ENCODE data around the gene EHBP1L1. TPM values are rescaled to one million over a fixed set of nuclear protein-coding genes. Genes with fewer than 3 reads are reported as not detected.

The EHBP1L1 gene
- total and polyA plus RNA-seq, 2 donors (not counting 1 experiment from before 2014, with no cell fraction given), result 12.8 to 53.5 TPM

DNA sequence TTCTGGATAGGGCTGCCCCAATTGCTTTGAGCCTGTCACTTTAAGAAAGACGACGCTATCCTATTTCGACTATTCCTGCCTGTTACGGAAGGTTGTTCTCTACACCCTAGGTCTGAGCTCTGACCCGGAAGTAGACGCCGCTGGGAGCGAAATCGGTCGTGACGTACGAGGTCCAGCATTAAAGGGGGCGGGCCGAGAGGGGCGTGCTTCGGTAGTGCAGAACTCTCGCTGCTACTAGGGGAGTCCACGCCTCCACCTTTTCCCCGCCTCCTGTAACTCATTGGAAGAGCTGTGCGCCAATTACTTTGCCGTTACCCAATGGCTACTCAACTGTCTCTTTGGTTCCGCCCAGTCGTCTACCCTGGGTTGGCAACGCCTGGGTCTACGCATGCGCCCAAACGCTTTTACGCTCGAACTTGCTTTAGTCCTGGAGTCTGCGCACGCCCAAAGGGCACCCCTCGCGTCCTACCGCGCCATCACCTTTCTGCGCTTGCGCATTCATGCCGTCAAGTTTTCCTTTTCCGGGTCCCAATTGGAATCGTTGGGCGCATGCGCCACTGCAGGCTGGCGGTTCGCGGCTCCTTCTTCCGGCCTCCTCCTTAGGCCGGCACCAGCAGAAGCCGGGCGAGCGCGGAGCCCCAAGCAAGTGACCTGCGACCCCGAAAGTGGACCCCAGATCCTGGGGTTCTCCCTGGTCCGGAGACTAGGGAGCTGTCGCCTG is 39.5 kb downstream of the EHBP1L1 start, which contains the start of gene PCNX3:
Gene PCNX3 (plus strand): TSS at position 548 of the 721 bp plus-strand sequence. CDS start 536 bp downstream, outside the sequence.
- Histone ChIP-seq H3K4me3 (replicated peaks in 1 of 4; ENCODE audit: control extremely low read depth in 1 of 4, insufficient read depth in 1 of 4, low read depth in 3 of 4, low read length in 4 of 4) (peak within 1 kb of the TSS; percentile 87 to 98 (median 91)), H3K9ac (ENCODE audit: insufficient read depth, low read length) (peak within 1 kb of the TSS; percentile 92), H4K20me1 (ENCODE audit: control insufficient read depth, extremely low read depth, insufficient read depth, low read length) (no peaks in the 10 kb centered on the region), H3K27ac (ENCODE audit: insufficient read depth, low read length) (peak within 1 kb of the TSS; percentile 90), H3K36me3 (ENCODE audit: control insufficient read depth, insufficient read depth, low read length) (peaks cover 32% of the 10 kb centered on the region), H3K79me2 (ENCODE audit: control insufficient read depth, insufficient read depth, low read length) (peaks cover 53% of the 10 kb centered on the region), H2AFZ (ENCODE audit: low read length) (no peak within 1 kb of the TSS), H3K4me1 (ENCODE audit: control insufficient read depth, extremely low read depth, insufficient read depth, low read length) (peaks cover 25% of the 10 kb centered on the region), H3K9me3 (ENCODE audit: control insufficient read depth, insufficient read depth, low read depth, low read length) (no peaks in the 10 kb centered on the region), H3K4me2 (ENCODE audit: extremely low read depth, insufficient read depth, low read length) (peak within 1 kb of the TSS; percentile 97), H3K27me3 (ENCODE audit: control insufficient read depth, insufficient read depth, low read length) (no peaks in the 10 kb centered on the region)
- peak; percentile 100 for DNase-seq (ENCODE audit: low read depth in 2 of 2)
- TF ChIP-seq CTCF (conservative IDR thresholded peaks at IDR 0.05 in 1 of 2, IDR thresholded peaks at IDR 0.05 in 1 of 2; ENCODE audit: low read depth in 1 of 2, low read length in 2 of 2) (no peak), EZH2 (IDR thresholded peaks at IDR 0.05; ENCODE audit: low read length, missing control alignments) (no peak)

DNA sequence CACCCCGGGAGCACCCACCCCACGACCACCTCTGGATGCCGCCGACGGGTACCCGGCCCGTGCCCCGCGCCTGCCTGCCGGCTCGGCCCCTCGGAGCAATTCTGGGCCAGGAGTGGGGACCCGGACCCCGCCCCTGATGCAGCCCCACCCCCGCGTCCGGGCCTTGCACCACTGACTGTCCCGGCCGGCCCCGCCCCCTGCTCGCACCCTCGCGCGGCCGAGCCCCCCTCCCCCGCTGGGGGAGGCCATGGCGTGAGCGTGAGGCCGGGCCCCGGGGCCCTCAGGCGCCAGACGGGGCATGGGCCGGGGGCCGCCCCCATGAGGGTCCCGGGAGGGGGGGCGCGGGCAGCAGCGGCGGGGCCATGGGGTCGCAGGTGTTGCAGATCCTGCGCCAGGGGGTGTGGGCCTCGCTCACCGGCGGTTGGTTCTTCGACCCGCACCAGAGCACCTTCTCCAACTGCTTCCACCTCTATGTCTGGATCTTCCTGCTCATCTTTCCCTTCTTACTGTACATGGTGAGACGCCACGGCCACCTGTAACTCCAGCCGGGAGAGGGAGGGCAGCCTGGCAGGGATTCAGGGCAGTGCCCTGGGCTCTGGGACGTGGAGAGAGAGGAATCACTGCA is 40.2 kb downstream of the EHBP1L1 start:
- Histone ChIP-seq H3K4me3 (replicated peaks in 1 of 4; ENCODE audit: control extremely low read depth in 1 of 4, insufficient read depth in 1 of 4, low read depth in 3 of 4, low read length in 4 of 4) (peak overlapping the region; percentile 74 to 82 (median 80)), H3K9me3 (ENCODE audit: control insufficient read depth, insufficient read depth, low read depth, low read length) (no peaks in the 10 kb centered on the region), H2AFZ (ENCODE audit: low read length) (no peak overlapping the region), H3K79me2 (ENCODE audit: control insufficient read depth, insufficient read depth, low read length) (peaks cover 49% of the 10 kb centered on the region), H4K20me1 (ENCODE audit: control insufficient read depth, extremely low read depth, insufficient read depth, low read length) (no peaks in the 10 kb centered on the region), H3K36me3 (ENCODE audit: control insufficient read depth, insufficient read depth, low read length) (peaks cover 34% of the 10 kb centered on the region), H3K4me1 (ENCODE audit: control insufficient read depth, extremely low read depth, insufficient read depth, low read length) (peaks cover 24% of the 10 kb centered on the region), H3K27me3 (ENCODE audit: control insufficient read depth, insufficient read depth, low read length) (no peaks in the 10 kb centered on the region), H3K27ac (ENCODE audit: insufficient read depth, low read length) (peak overlapping the region; percentile 90), H3K4me2 (ENCODE audit: extremely low read depth, insufficient read depth, low read length) (peak overlapping the region; percentile 97), H3K9ac (ENCODE audit: insufficient read depth, low read length) (peak overlapping the region; percentile 92)
- peak; percentile 15 to 21 for DNase-seq (ENCODE audit: low read depth in 2 of 2)
- no peak for TF ChIP-seq EZH2 (IDR thresholded peaks at IDR 0.05; ENCODE audit: low read length, missing control alignments)
- no peak for TF ChIP-seq CTCF (conservative IDR thresholded peaks at IDR 0.05 in 1 of 2, IDR thresholded peaks at IDR 0.05 in 1 of 2; ENCODE audit: low read depth in 1 of 2, low read length in 2 of 2)

- peaks cover 22% of the 10 kb centered on the region for H3K4me1 ChIP-seq (ENCODE audit: control insufficient read depth, extremely low read depth, insufficient read depth, low read length)
- peaks cover 46% of the 10 kb centered on the region for H3K79me2 ChIP-seq (ENCODE audit: control insufficient read depth, insufficient read depth, low read length)
- H3K4me2 ChIP-seq (ENCODE audit: extremely low read depth, insufficient read depth, low read length), result peak overlapping the region; percentile 97
- H3K27me3 ChIP-seq (ENCODE audit: control insufficient read depth, insufficient read depth, low read length), result no peaks in the 10 kb centered on the region
- no peaks in the 10 kb centered on the region for H3K9me3 ChIP-seq (ENCODE audit: control insufficient read depth, insufficient read depth, low read depth, low read length)
- H2AFZ ChIP-seq (ENCODE audit: low read length), result no peak overlapping the region
- peak overlapping the region; percentile 68 for H3K27ac ChIP-seq (ENCODE audit: insufficient read depth, low read length)
- peak overlapping the region; percentile 74 to 82 (median 80) for H3K4me3 ChIP-seq (replicated peaks in 1 of 4; ENCODE audit: control extremely low read depth in 1 of 4, insufficient read depth in 1 of 4, low read depth in 3 of 4, low read length in 4 of 4)
- H3K9ac ChIP-seq (ENCODE audit: insufficient read depth, low read length), result peak overlapping the region; percentile 92
- no peaks in the 10 kb centered on the region for H4K20me1 ChIP-seq (ENCODE audit: control insufficient read depth, extremely low read depth, insufficient read depth, low read length)
- peaks cover 34% of the 10 kb centered on the region for H3K36me3 ChIP-seq (ENCODE audit: control insufficient read depth, insufficient read depth, low read length)
- no peak for DNase-seq (ENCODE audit: low read depth in 2 of 2)
- TF ChIP-seq CTCF (conservative IDR thresholded peaks at IDR 0.05 in 1 of 2, IDR thresholded peaks at IDR 0.05 in 1 of 2; ENCODE audit: low read depth in 1 of 2, low read length in 2 of 2) (no peak), EZH2 (IDR thresholded peaks at IDR 0.05; ENCODE audit: low read length, missing control alignments) (no peak)
These were observed 40.7 kb downstream of the EHBP1L1 start for GRCh38 chr11:65616575-65617001.

All from fibroblast of lung (primary cell).